ENCODE measurements around the gene CCDC30. TPM values are rescaled to one million over a fixed set of nuclear protein-coding genes. Genes with fewer than 3 reads are reported as not detected.

The CCDC30 gene
- total RNA-seq, 6 experiments from 2014 or later: 0.18 to 1.2 (median 0.31) TPM

DNA sequence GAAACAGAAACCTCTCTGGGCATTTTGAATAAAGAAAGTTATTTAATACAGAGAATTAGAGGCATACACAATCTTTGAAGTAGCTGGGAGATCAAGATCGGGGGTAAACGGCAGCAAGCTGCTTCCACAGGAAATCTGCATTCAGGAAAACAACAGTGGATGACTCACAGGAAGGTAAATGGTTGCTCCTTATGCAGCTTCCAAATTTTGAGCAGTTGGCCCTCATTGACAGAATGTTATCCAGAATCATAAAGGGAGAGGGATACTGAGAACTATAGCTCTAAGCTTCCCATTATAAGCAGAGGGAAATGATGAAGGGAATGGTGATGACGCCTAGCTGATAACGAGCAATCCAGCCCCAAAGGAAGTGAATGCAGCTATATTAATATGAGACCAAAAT, 35.8 kb upstream of the CCDC30 start:
- TF ChIP-seq, protein P1, sequence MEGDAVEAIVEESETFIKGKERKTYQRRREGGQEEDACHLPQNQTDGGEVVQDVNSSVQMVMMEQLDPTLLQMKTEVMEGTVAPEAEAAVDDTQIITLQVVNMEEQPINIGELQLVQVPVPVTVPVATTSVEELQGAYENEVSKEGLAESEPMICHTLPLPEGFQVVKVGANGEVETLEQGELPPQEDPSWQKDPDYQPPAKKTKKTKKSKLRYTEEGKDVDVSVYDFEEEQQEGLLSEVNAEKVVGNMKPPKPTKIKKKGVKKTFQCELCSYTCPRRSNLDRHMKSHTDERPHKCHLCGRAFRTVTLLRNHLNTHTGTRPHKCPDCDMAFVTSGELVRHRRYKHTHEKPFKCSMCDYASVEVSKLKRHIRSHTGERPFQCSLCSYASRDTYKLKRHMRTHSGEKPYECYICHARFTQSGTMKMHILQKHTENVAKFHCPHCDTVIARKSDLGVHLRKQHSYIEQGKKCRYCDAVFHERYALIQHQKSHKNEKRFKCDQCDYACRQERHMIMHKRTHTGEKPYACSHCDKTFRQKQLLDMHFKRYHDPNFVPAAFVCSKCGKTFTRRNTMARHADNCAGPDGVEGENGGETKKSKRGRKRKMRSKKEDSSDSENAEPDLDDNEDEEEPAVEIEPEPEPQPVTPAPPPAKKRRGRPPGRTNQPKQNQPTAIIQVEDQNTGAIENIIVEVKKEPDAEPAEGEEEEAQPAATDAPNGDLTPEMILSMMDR (IDR thresholded peaks at IDR 0.05): no peak
- Mint-ChIP-seq H3K4me1 (ENCODE audit: low read depth) (peaks cover 51% of the 10 kb centered on the region), H3K9me3 (no peaks in the 10 kb centered on the region), H3K4me3 (no peak overlapping the region), H3K27ac (no peak overlapping the region), H3K27me3 (ENCODE audit: insufficient read depth) (peaks cover 21% of the 10 kb centered on the region), H3K36me3 (ENCODE audit: low read depth) (no peaks in the 10 kb centered on the region)
- DNase-seq: no peak

GRCh38 chr1:42429603-42430002, 33.5 kb upstream of the CCDC30 start:
- TF ChIP-seq, protein P1 (IDR thresholded peaks at IDR 0.05): no peak
- H3K9me3 Mint-ChIP-seq: no peaks in the 10 kb centered on the region
- no peaks in the 10 kb centered on the region for H3K36me3 Mint-ChIP-seq (ENCODE audit: low read depth)
- no peak overlapping the region for H3K27ac Mint-ChIP-seq
- H3K4me3 Mint-ChIP-seq: no peak overlapping the region
- peaks cover 38% of the 10 kb centered on the region for H3K4me1 Mint-ChIP-seq (ENCODE audit: low read depth)
- peaks cover 12% of the 10 kb centered on the region for H3K27me3 Mint-ChIP-seq (ENCODE audit: insufficient read depth)
- DNase-seq: peak; percentile 39

GRCh38 chr1:42430286-42431135, 32.6 kb upstream of the CCDC30 start:
- Mint-ChIP-seq H3K36me3 (ENCODE audit: low read depth) (no peaks in the 10 kb centered on the region), H3K4me3 (no peak overlapping the region), H3K27ac (no peak overlapping the region), H3K4me1 (ENCODE audit: low read depth) (peaks cover 34% of the 10 kb centered on the region), H3K27me3 (ENCODE audit: insufficient read depth) (peaks cover 12% of the 10 kb centered on the region), H3K9me3 (no peaks in the 10 kb centered on the region)
- no peak for DNase-seq
- TF ChIP-seq, protein P1 (IDR thresholded peaks at IDR 0.05): no peak

DNA sequence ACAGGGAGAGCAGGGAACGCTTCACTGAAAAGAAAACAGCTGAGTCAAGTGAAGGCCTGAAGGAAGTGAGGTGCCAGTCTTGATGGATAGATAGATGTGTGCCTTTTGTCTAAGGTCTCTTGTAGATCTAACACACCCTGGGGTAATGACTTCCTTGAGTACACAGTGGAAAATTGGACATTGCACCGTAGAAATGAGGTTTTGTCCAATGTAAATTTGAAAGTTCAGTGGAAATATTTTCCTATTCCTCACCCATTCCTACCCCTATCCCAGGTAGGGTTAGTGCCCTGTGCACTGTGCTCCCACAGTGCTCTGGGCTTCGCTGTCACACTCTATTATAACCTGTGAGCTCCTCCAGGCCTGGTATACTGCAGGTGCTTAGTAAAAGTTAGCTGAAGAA, 31.6 kb upstream of the CCDC30 start:
- no peak for DNase-seq
- H3K27me3 Mint-ChIP-seq (ENCODE audit: insufficient read depth): peaks cover 12% of the 10 kb centered on the region
- H3K36me3 Mint-ChIP-seq (ENCODE audit: low read depth): no peaks in the 10 kb centered on the region
- H3K4me3 Mint-ChIP-seq: no peak overlapping the region
- peaks cover 33% of the 10 kb centered on the region for H3K4me1 Mint-ChIP-seq (ENCODE audit: low read depth)
- no peaks in the 10 kb centered on the region for H3K9me3 Mint-ChIP-seq
- TF ChIP-seq, protein P1 (IDR thresholded peaks at IDR 0.05): no peak
- no peak overlapping the region for H3K27ac Mint-ChIP-seq

GRCh38 chr1:42432714-42433113, 30.4 kb upstream of the CCDC30 start:
- H3K36me3 Mint-ChIP-seq (ENCODE audit: low read depth): no peaks in the 10 kb centered on the region
- no peak overlapping the region for H3K4me3 Mint-ChIP-seq
- H3K9me3 Mint-ChIP-seq: no peaks in the 10 kb centered on the region
- H3K4me1 Mint-ChIP-seq (ENCODE audit: low read depth): peaks cover 23% of the 10 kb centered on the region
- H3K27ac Mint-ChIP-seq: no peak overlapping the region
- TF ChIP-seq, protein P1 (IDR thresholded peaks at IDR 0.05): no peak
- no peak for DNase-seq
- peaks cover 8% of the 10 kb centered on the region for H3K27me3 Mint-ChIP-seq (ENCODE audit: insufficient read depth)
